GM06990 (cell line): ENCODE measurements around the gene ANKRD33B.
"Not testable (repeated sequence)": the region's sequence is repeated elsewhere in the genome, so short reads cannot be mapped to it uniquely, and the experiment has no call there.

Experiments
- DNase-seq: peaks from one replicate; pipeline ENCODE4 v3.0.0-alpha.2; 2011; ENCODE audit not compliant: insufficient read length; ENCODE audit errors: extremely low read depth
- H3K27me3 ChIP-seq: replicated peaks from 2 replicates; pipeline ENCODE4 v1.6.0; 2011; ENCODE audit warnings: low read length; ENCODE audit not compliant: control insufficient read depth, insufficient read depth
- H3K36me3 ChIP-seq: 2 replicates; pipeline ENCODE4 v1.5.1; 2011; ENCODE audit warnings: low read length; ENCODE audit not compliant: control insufficient read depth, insufficient read depth
- H3K4me3 ChIP-seq: replicated peaks from 2 replicates; pipeline ENCODE4 v1.5.1; 2011; ENCODE audit warnings: low read depth, mild to moderate bottlenecking, control low read depth, low read length
- TF ChIP-seq, protein P1 (sequence below): IDR thresholded peaks from 2 replicates; pipeline ENCODE4 v1.5.1; 2011; ENCODE audit warnings: low read length, control low read depth, mild to moderate bottlenecking, inconsistent platforms; ENCODE audit not compliant: insufficient read depth, poor library complexity, severe bottlenecking

Gene ANKRD33B

DNA sequence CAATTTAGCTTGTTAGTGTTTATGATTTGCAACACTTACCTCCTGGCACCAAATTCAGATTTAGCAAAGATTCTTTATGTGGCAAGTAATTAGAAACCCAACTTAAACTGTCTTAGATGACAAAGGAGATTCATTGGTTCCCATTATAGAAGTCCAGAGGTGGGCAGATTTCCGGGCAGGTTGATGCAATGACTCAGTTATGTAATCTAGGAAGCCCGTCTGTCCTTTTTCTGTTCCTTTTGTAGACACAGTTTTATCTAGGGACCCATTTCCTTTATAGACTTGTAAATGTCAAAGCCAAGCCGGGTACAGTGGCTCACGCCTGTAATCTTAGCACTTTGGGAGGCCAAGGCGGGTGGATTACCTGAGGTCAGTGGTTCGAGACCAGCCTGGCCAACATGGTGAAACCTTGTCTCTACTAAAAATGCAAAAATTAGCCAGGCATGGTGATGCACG, 20.3 kb upstream of the ANKRD33B start:
- Histone ChIP-seq H3K27me3 (no peaks in the 10 kb centered on the region; the same call in 1 of the 2 replicates), H3K4me3 (no peak overlapping the region), H3K36me3 (no peaks in the 10 kb centered on the region)
- TF ChIP-seq, protein P1, sequence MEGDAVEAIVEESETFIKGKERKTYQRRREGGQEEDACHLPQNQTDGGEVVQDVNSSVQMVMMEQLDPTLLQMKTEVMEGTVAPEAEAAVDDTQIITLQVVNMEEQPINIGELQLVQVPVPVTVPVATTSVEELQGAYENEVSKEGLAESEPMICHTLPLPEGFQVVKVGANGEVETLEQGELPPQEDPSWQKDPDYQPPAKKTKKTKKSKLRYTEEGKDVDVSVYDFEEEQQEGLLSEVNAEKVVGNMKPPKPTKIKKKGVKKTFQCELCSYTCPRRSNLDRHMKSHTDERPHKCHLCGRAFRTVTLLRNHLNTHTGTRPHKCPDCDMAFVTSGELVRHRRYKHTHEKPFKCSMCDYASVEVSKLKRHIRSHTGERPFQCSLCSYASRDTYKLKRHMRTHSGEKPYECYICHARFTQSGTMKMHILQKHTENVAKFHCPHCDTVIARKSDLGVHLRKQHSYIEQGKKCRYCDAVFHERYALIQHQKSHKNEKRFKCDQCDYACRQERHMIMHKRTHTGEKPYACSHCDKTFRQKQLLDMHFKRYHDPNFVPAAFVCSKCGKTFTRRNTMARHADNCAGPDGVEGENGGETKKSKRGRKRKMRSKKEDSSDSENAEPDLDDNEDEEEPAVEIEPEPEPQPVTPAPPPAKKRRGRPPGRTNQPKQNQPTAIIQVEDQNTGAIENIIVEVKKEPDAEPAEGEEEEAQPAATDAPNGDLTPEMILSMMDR: no peak
- DNase-seq: no peak

DNA sequence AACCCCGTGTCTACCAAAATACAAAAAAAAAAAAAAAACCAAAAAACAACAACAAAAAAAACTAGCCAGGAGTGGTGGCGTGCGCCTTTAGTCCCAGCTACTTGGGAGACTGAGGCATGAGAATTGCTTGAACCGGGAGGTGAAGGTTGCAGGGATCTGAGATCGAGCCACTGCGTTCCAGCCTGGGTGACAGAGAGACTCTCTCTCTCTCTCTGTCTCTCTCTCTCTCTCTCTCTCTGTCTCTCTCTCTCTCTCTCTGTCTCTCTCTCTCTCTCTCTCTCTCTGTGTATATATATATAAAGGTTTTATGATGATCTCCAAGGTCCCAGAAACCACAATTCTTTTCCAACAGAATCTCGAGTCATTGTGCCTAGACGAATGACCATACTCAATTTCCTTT, 18.8 kb upstream of the ANKRD33B start:
- no peaks in the 10 kb centered on the region; the same call in 1 of the 2 replicates for H3K27me3 ChIP-seq
- no peak for DNase-seq
- H3K36me3 ChIP-seq: no peaks in the 10 kb centered on the region
- TF ChIP-seq, protein P1: no peak
- no peak overlapping the region for H3K4me3 ChIP-seq

DNA sequence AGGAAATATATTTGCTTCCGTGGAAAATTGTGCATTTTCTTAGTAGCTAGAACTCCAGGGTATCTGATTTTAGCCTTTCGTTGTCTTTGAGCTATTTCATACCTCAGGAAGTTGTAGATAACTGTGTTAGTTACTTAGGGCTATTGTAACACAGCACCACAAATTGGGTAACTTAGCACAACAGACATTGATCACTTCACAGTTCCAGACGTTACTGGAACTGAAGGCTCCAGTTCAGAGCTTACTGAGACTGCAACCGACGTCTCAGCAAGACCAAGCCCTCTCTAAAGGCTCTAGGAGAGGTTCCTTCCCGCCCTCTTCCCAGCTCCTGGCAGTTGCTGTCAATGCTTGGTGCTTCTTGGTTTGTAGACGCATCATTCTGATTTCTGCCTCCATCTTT, 17.7 kb upstream of the ANKRD33B start:
- H3K27me3 ChIP-seq: no peaks in the 10 kb centered on the region; the same call in 1 of the 2 replicates
- H3K36me3 ChIP-seq: no peaks in the 10 kb centered on the region
- H3K4me3 ChIP-seq: no peak overlapping the region
- TF ChIP-seq, protein P1: no peak
- no peak for DNase-seq

DNA sequence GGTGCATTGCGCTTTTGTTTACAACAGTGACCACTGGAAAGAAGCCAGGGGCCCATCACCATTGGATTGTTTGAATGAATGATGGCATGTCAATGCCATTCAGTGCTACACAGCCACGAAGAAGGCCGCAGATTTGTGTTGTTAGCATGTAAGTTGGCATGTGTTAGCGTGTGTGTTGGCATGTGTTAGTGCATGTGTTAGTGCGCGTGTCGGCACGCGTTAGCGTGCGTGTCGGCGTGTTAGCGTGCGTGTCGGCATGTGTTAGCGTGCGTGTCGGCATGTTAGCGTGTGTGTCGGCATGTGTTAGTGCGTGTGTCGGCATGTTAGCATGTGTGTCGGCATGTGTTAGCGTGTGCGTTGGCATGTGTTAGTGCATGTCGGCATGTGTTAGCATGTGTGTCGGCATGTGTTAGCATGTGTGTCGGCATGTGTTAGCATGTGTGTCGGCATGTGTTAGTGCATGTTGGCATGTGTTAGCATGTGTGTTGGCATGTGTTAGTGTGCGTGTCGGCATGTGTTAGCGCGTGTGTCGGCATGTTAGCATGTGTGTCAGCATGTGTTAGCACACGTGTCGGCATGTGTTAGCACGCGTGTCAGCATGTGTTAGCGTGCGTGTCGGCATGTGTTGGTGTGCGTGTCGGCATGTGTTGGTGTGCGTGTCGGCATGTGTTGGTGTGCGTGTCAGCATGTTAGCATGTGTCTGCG, 15.3 kb upstream of the ANKRD33B start:
- H3K27me3 ChIP-seq: no peaks in the 10 kb centered on the region; the same call in 1 of the 2 replicates
- DNase-seq: no peak
- TF ChIP-seq, protein P1: no peak

DNA sequence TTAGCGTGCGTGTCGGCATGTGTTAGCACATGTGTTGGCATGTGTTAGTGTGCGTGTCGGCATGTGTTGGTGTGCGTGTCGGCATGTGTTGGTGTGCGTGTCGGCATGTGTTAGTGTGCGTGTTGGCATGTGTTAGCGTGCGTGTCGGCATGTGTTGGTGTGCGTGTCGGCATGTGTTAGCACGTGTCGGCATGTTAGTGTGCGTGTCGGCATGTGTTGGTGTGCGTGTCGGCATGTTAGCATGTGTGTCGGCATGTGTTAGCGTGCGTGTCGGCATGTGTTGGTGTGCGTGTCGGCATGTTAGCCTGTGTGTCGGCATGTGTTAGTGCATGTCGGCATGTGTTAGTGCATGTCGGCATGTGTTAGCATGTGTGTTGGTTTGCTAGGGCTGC, 14.8 kb upstream of the ANKRD33B start:
- not testable (repeated sequence) for DNase-seq, H3K36me3 ChIP-seq, H3K4me3 ChIP-seq, H3K27me3 ChIP-seq

More for the DNA sequence above, 15.3 kb upstream of the ANKRD33B start:
- Histone ChIP-seq H3K4me3 (no peak overlapping the region), H3K36me3 (no peaks in the 10 kb centered on the region)

DNA sequence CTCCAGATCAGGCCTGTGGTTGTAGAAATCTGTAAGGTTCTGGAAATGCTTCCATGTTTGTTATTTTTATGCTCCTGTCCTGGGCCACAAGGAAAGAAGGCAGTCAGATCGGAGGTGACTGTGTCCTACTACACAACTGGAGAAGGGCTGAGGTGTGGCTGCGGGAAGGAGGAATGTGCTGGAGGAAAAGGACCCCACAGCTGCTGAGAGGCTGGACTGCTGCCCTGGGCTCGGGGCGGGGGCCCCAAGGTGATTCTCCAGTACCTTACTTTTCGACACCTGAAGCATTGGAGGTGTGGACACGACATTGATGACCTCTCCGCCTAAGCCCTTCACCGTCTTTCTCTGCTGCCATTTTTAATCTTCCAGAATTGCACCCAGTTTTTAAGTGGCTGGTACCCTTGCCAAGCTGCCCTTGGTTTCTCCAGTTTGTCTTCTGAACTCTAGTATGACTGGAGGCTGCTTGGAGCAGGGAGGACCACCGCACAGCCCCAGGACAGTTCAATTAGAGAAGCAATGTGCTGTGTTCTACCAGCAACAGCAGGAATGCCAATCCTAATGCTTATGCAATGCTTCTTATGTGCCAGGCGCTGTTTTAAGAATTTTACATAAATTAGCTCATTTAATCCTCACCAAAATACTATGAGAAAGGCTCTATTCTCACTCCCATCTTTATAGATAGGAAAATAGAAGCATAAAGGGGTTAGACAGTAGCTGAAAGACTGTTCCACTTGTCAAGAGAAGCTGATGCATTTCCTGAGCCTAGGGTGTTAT, 13.5 kb upstream of the ANKRD33B start:
- H3K36me3 ChIP-seq: no peaks in the 10 kb centered on the region
- DNase-seq: no peak
- H3K4me3 ChIP-seq: no peak overlapping the region
- H3K27me3 ChIP-seq: no peaks in the 10 kb centered on the region; the same call in 1 of the 2 replicates
- TF ChIP-seq, protein P1: no peak
